GM23338 (cell line): ENCODE data around the gene KXD1. TPM values are rescaled to one million over a fixed set of nuclear protein-coding genes. Genes with fewer than 3 reads are reported as not detected.
"Not testable (repeated sequence)": the region's sequence is repeated elsewhere in the genome, so short reads cannot be mapped to it uniquely, and the experiment has no call there.

Experiments
- ATAC-seq: fragments of 200-7000 bp; cut with Tn5 transposase; 3 replicates; pipeline ENCODE4 v1.9.1; 2020
- DNase-seq: peaks from one replicate; pipeline ENCODE4 v3.0.0-alpha.2; 2015; ENCODE audit warnings: low spot score
- H2AFZ ChIP-seq: fragments of 200-600 bp; sonication (generic); 2 replicates; pipeline ENCODE4 v1.8.0; 2016; ENCODE audit warnings: antibody characterized with exemption, mild to moderate bottlenecking, moderate library complexity
- H3F3A ChIP-seq: fragments of 200-600 bp; sonication (generic); replicated peaks from 2 replicates; pipeline ENCODE4 v1.8.0; 2017; ENCODE audit warnings: antibody characterized with exemption, mixed run types, low read depth
- H3K27ac ChIP-seq: fragments of 200-600 bp; sonication (generic); 2 replicates; pipeline ENCODE4 v1.6.1; 2016; ENCODE audit warnings: low read depth
- H3K27me3 ChIP-seq: fragments of 200-600 bp; sonication (generic); 2 replicates; pipeline ENCODE4 v1.8.0; 2016; ENCODE audit warnings: mild to moderate bottlenecking, mixed run types, moderate library complexity; ENCODE audit not compliant: insufficient read depth
- H3K36me3 ChIP-seq: fragments of 200-600 bp; sonication (generic); 2 replicates; pipeline ENCODE4 v1.8.0; 2016; ENCODE audit warnings: mild to moderate bottlenecking; ENCODE audit not compliant: insufficient read depth
- H3K4me1 ChIP-seq: fragments of 200-600 bp; sonication (generic); 2 replicates; pipeline ENCODE4 v1.8.0; 2016; ENCODE audit warnings: mild to moderate bottlenecking, moderate library complexity; ENCODE audit not compliant: insufficient read depth
- H3K4me2 ChIP-seq: fragments of 200-600 bp; sonication (generic); 2 replicates; pipeline ENCODE4 v1.7.1; 2017; ENCODE audit warnings: mixed run types
- H3K4me3 ChIP-seq: fragments of 200-600 bp; sonication (generic); 2 replicates; pipeline ENCODE4 v1.6.1; 2016; ENCODE audit warnings: mixed run types
- H3K79me2 ChIP-seq: fragments of 200-600 bp; sonication (generic); replicated peaks from 2 replicates; pipeline ENCODE4 v1.8.0; 2017; ENCODE audit warnings: mild to moderate bottlenecking; ENCODE audit not compliant: insufficient read depth
- H3K9me2 ChIP-seq: fragments of 200-600 bp; sonication (generic); 2 replicates; pipeline ENCODE4 v1.8.0; 2017; ENCODE audit not compliant: insufficient read depth
- H4K20me1 ChIP-seq: fragments of 200-600 bp; sonication (generic); replicated peaks from 2 replicates; pipeline ENCODE4 v1.8.0; 2017; ENCODE audit warnings: mild to moderate bottlenecking; ENCODE audit not compliant: insufficient read depth
- H3K27ac Mint-ChIP-seq: 2 replicates; pipeline ENCODE4 v1.8.0; 2020; ENCODE audit warnings: inconsistent platforms, mild to moderate bottlenecking, moderate library complexity, mixed read lengths
- H3K27me3 Mint-ChIP-seq: 3 replicates; pipeline ENCODE4 v1.8.0; 2022; ENCODE audit warnings: low read depth, mild to moderate bottlenecking, moderate library complexity, mixed read lengths, inconsistent platforms; ENCODE audit not compliant: insufficient read depth, poor library complexity
- H3K36me3 Mint-ChIP-seq: 3 replicates; pipeline ENCODE4 v1.8.0; 2021; ENCODE audit warnings: low read depth, mild to moderate bottlenecking, inconsistent platforms, moderate library complexity, mixed read lengths
- H3K4me1 Mint-ChIP-seq: 3 replicates; pipeline ENCODE4 v1.8.0; 2020; ENCODE audit warnings: mild to moderate bottlenecking, inconsistent platforms, mixed read lengths
- H3K4me3 Mint-ChIP-seq: 3 replicates; pipeline ENCODE4 v1.8.0; 2021; ENCODE audit warnings: moderate library complexity, mild to moderate bottlenecking, inconsistent platforms, mixed read lengths
- H3K9me3 Mint-ChIP-seq: 3 replicates; pipeline ENCODE4 v1.8.0; 2020; ENCODE audit warnings: moderate library complexity, mild to moderate bottlenecking, inconsistent platforms, mixed read lengths
- EZH2phosphoT487 ChIP-seq: fragments of 200-600 bp; sonication (generic); IDR thresholded peaks from one replicate; pipeline ENCODE4 v1.8.1; 2018; ENCODE audit warnings: antibody characterized with exemption; ENCODE audit not compliant: unreplicated experiment
- JUNB ChIP-seq: IDR thresholded peaks from one replicate; pipeline ENCODE4 v1.6.1; 2016; ENCODE audit warnings: antibody characterized with exemption; ENCODE audit not compliant: unreplicated experiment
- NANOG ChIP-seq: IDR thresholded peaks from 2 replicates; pipeline ENCODE4 v1.6.1; 2016; ENCODE audit warnings: antibody characterized with exemption, borderline replicate concordance
- ZNF331 ChIP-seq: fragments of 250-450 bp; sonication (Bioruptor Pico); IDR thresholded peaks from 2 replicates; pipeline ENCODE4 v1.5.0; 2020; ENCODE audit warnings: low read depth, mild to moderate bottlenecking, moderate library complexity
- polyA plus RNA-seq: library from polyadenylated mRNA; unstranded; fragments of >200 nt; fragmentation: Nextera tagmentation; extraction: Ambion mirVana; gene quantifications from 2 replicates; pipeline ENCODE4 v1.2.1, GENCODE V29; 2016
- total RNA-seq: library from RNA; depleted of rRNA; stranded (reverse); fragments of >200 nt; shearing (Covaris generic); gene quantifications from 2 replicates; pipeline ENCODE4 v1.2.3, GENCODE V29; 2014
- TF ChIP-seq, protein P1 (sequence below): fragments of 250-450 bp; sonication (Bioruptor Pico); IDR thresholded peaks from 2 replicates; pipeline ENCODE4 v1.5.0; 2020; ENCODE audit warnings: mild to moderate bottlenecking, moderate library complexity

Gene KXD1
- total and polyA plus RNA-seq, 2 experiments from 2014 or later, result 108 to 164 TPM

DNA sequence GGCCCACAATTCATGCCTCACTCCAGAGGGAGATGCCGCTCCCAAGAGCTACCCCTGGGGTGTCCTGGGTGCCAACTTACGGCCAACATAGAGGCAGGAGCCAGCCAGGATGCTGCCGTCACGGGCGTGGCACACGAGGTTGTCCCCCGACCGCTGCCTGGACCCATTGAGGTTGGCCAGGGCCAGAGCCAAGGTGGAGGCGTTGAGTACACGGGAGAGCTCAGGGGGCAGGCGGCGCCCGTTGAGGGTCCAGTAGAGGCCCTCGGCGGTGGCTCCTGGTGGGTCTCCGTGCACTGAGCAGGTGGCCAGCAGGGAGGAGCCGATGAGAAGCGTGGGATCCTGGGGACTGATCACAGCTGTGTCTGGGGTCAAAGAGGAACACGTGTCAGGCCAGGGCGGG, 41.8 kb downstream of the KXD1 start (continued):
- TF ChIP-seq, protein P1, sequence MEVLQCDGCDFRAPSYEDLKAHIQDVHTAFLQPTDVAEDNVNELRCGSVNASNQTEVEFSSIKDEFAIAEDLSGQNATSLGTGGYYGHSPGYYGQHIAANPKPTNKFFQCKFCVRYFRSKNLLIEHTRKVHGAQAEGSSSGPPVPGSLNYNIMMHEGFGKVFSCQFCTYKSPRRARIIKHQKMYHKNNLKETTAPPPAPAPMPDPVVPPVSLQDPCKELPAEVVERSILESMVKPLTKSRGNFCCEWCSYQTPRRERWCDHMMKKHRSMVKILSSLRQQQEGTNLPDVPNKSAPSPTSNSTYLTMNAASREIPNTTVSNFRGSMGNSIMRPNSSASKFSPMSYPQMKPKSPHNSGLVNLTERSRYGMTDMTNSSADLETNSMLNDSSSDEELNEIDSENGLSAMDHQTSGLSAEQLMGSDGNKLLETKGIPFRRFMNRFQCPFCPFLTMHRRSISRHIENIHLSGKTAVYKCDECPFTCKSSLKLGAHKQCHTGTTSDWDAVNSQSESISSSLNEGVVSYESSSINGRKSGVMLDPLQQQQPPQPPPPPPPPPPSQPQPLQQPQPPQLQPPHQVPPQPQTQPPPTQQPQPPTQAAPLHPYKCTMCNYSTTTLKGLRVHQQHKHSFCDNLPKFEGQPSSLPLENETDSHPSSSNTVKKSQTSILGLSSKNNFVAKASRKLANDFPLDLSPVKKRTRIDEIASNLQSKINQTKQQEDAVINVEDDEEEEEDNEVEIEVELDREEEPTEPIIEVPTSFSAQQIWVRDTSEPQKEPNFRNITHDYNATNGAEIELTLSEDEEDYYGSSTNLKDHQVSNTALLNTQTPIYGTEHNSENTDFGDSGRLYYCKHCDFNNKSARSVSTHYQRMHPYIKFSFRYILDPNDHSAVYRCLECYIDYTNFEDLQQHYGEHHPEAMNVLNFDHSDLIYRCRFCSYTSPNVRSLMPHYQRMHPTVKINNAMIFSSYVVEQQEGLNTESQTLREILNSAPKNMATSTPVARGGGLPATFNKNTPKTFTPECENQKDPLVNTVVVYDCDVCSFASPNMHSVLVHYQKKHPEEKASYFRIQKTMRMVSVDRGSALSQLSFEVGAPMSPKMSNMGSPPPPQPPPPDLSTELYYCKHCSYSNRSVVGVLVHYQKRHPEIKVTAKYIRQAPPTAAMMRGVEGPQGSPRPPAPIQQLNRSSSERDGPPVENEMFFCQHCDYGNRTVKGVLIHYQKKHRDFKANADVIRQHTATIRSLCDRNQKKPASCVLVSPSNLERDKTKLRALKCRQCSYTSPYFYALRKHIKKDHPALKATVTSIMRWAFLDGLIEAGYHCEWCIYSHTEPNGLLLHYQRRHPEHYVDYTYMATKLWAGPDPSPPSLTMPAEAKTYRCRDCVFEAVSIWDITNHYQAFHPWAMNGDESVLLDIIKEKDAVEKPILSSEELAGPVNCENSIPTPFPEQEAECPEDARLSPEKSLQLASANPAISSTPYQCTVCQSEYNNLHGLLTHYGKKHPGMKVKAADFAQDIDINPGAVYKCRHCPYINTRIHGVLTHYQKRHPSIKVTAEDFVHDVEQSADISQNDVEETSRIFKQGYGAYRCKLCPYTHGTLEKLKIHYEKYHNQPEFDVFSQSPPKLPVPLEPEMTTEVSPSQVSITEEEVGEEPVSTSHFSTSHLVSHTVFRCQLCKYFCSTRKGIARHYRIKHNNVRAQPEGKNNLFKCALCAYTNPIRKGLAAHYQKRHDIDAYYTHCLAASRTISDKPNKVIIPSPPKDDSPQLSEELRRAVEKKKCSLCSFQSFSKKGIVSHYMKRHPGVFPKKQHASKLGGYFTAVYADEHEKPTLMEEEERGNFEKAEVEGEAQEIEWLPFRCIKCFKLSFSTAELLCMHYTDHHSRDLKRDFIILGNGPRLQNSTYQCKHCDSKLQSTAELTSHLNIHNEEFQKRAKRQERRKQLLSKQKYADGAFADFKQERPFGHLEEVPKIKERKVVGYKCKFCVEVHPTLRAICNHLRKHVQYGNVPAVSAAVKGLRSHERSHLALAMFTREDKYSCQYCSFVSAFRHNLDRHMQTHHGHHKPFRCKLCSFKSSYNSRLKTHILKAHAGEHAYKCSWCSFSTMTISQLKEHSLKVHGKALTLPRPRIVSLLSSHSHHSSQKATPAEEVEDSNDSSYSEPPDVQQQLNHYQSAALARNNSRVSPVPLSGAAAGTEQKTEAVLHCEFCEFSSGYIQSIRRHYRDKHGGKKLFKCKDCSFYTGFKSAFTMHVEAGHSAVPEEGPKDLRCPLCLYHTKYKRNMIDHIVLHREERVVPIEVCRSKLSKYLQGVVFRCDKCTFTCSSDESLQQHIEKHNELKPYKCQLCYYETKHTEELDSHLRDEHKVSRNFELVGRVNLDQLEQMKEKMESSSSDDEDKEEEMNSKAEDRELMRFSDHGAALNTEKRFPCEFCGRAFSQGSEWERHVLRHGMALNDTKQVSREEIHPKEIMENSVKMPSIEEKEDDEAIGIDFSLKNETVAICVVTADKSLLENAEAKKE (CRISPR knock-in tag), result no peak
- no peak for TF ChIP-seq ZNF331 (CRISPR knock-in tag)
- TF ChIP-seq JUNB, result no peak

DNA sequence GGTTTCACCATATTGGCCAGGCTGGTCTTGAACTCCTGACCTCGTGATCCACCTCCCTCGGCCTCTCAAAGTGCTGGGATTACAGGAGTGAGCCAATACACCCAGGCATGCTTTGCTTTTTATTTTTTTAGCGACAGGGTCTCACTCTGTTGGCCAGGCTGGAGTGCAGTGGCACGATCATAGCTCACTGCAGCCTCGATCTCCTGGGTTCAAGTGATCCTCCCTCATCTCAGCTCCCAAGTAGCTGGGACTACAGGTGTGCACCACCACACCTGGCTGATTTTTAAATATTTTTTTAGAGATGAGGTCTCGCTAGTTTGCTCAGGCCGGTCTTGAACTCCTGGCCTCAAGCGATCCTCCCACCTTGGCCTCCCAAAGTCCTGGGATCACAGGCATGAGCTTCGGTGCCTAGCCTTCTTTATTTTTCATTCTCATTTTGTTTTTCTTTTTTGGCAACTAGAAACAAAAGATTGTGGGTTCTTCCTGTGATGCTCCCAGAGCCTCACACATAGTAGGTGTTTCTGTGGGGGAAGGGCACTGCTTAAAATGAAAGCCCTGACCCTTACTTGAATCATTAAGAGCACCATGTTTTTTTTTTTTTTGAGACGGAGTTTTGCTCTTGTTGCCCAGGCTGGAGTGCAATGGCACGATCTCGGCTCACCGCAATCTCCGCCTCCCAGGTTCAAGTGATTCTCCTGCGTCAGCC, 43.2 kb downstream of the KXD1 start:
- not testable (repeated sequence) for DNase-seq, H3K27ac ChIP-seq, H3K9me3 Mint-ChIP-seq, H4K20me1 ChIP-seq, H2AFZ ChIP-seq, H3K79me2 ChIP-seq, ATAC-seq, H3K36me3 Mint-ChIP-seq, H3K36me3 ChIP-seq, H3K9me2 ChIP-seq, H3K4me3 Mint-ChIP-seq, H3K4me2 ChIP-seq, H3K4me3 ChIP-seq, H3K27ac Mint-ChIP-seq
- H3K4me1 ChIP-seq, result peaks cover 40% of the 10 kb centered on the region
- H3F3A ChIP-seq, result peaks cover 23% of the 10 kb centered on the region
- H3K4me1 Mint-ChIP-seq, result peaks cover 38% of the 10 kb centered on the region
- H3K27me3 Mint-ChIP-seq, result peaks cover 73% of the 10 kb centered on the region
- H3K27me3 ChIP-seq, result peaks cover 63% of the 10 kb centered on the region

DNA sequence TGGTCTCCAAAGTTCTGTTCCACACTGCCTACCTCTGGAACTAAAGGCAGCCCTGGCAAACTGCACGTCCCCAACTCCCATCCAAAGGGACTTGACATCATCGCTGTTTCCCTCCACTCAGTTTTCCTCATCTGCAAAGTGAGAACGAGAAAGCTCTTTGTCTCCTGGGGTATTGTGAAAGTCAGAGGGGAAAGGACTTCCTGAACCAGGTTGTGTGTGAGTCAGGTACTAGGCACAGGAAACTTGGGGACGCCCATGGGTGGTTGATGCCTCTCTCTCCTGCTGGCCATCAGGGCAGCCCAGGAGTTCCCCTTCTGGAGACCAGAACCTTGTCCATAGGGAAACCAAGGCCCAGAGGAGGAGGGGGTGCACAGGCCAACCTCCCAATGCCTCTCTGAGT, 44.2 kb downstream of the KXD1 start:
- Histone ChIP-seq H2AFZ (no peak overlapping the region), H3K36me3 (no peaks in the 10 kb centered on the region), H3K4me1 (peaks cover 31% of the 10 kb centered on the region), H3K9me2 (no peaks in the 10 kb centered on the region), H4K20me1 (0 out of 2 replicates have a peak, but pooled peaks cover 7% of the 10 kb centered on the region), H3K27ac (no peak overlapping the region), H3F3A (peaks cover 15% of the 10 kb centered on the region), H3K79me2 (no peaks in the 10 kb centered on the region), H3K4me2 (no peak overlapping the region), H3K4me3 (no peak overlapping the region), H3K27me3 (peaks cover 64% of the 10 kb centered on the region)
- Mint-ChIP-seq H3K4me3 (no peak overlapping the region), H3K36me3 (peaks cover 2% of the 10 kb centered on the region; the same call in 1 of the 3 replicates), H3K4me1 (peaks cover 30% of the 10 kb centered on the region), H3K9me3 (no peaks in the 10 kb centered on the region; the same call in 2 of the 3 replicates), H3K27ac (no peak overlapping the region), H3K27me3 (peaks cover 66% of the 10 kb centered on the region)
- DNase-seq (no peak), ATAC-seq (no peak)
- TF ChIP-seq JUNB, result no peak
- TF ChIP-seq EZH2phosphoT487, result no peak
- no peak for TF ChIP-seq NANOG
